Ammon's horn (tissue), 1 donor: ENCODE data around the gene TRIM29.

ENCODE experiments used
- DNase-seq: peaks from one replicate; pipeline ENCODE4 v3.0.0-alpha.2; 2016; ENCODE audit warnings: low spot score

The TRIM29 gene

GRCh38 chr11:120061761-120062560 lies 76.0 kb downstream of the TRIM29 start:
- peak; percentile 77 for DNase-seq
